Gastroesophageal sphincter (tissue), 4 donors: ENCODE measurements around the gene PTPN1. TPM values are rescaled to one million over a fixed set of nuclear protein-coding genes. Genes with fewer than 3 reads are reported as not detected.

ENCODE experiments used
- ATAC-seq: fragments of 150-250 bp; one replicate; pipeline ENCODE4 v1.9.1; 2016; ENCODE audit warnings: mild to moderate bottlenecking, moderate library complexity
- H3K27ac ChIP-seq, 4 donors: fragments of 200-600 bp; sonication (generic) in 3 of 4; 1 replicate in 3 of 4; 2 replicates in 1 of 4; pipeline ENCODE4 v1.5.1; 2016 to 2019
- H3K27me3 ChIP-seq: fragments of 200-600 bp; sonication (generic); one replicate; pipeline ENCODE4 v1.5.1; 2019
- H3K36me3 ChIP-seq, 2 donors: fragments of 200-600 bp; sonication (generic); one replicate each; pipeline ENCODE4 v1.5.1; 2019; ENCODE audit warnings: control low read depth in 1 of 2
- H3K4me1 ChIP-seq, 3 donors: fragments of 200-600 bp; sonication (generic); 1 replicate in 2 of 3; 2 replicates in 1 of 3; pipeline ENCODE4 v1.5.1; 2016 to 2019; ENCODE audit warnings: control low read depth in 2 of 3
- H3K4me3 ChIP-seq, 2 donors: fragments of 200-600 bp; sonication (generic); one replicate each; pipeline ENCODE4 v1.5.1; 2019; ENCODE audit warnings: mild to moderate bottlenecking in 1 of 2, moderate library complexity in 1 of 2
- H3K9me3 ChIP-seq, 3 donors: fragments of 200-600 bp; sonication (generic); one replicate each; pipeline ENCODE4 v1.5.1; 2017 to 2019; ENCODE audit warnings: control low read depth in 2 of 3
- CTCF ChIP-seq, 4 experiments: fragments of 200-600 bp in 2 of 4; fragments of 450-650 bp in 2 of 4; sonication (generic) in 1 of 4; IDR thresholded peaks; one replicate each; pipeline ENCODE4 v1.5.1; 2017 to 2019; ENCODE audit warnings: antibody characterized with exemption in 4 of 4, mild to moderate bottlenecking in 2 of 4, moderate library complexity in 2 of 4
- EP300 ChIP-seq: sonication (generic); formaldehyde crosslinking; IDR thresholded peaks from one replicate; pipeline ENCODE4 v1.6.1; 2017; ENCODE audit warnings: antibody characterized with exemption, mild to moderate bottlenecking
- POLR2A ChIP-seq, 2 donors: fragments of 450-650 bp; IDR thresholded peaks; one replicate each; pipeline ENCODE4 v1.6.1; 2017; ENCODE audit warnings: antibody characterized with exemption in 2 of 2, mild to moderate bottlenecking in 2 of 2, moderate library complexity in 1 of 2
- POLR2AphosphoS5 ChIP-seq: sonication (generic); formaldehyde crosslinking; IDR thresholded peaks from one replicate; pipeline ENCODE4 v1.6.1; 2017; ENCODE audit warnings: antibody characterized with exemption
- WGBS, 2 donors: methylation state at CpG; one replicate each; pipeline ENCODE4 v1.1.5; 2018; ENCODE audit warnings: low coverage in 1 of 2; 5-methylcytosine and 5-hydroxymethylcytosine counted together
- total RNA-seq, 4 donors: library from RNA; depleted of rRNA; stranded (reverse); fragments of >200 nt; gene quantifications; one replicate each; pipeline ENCODE4 v1.1.0, GENCODE V29; 2016

PTPN1 gene
- total RNA-seq, 4 donors from 2014 or later = 27.6 to 43.6 (median 38.4) TPM

GRCh38 chr20:50496773-50497385 is 13.3 kb upstream of the PTPN1 start:
- no peak overlapping the region for H3K27ac ChIP-seq
- no peaks in the 10 kb centered on the region for H3K27me3 ChIP-seq
- H3K4me3 ChIP-seq = no peak overlapping the region
- 73% methylated on average over 5 of the region's 5 CpGs; no CpG with 5 or more reads in 1 of the 2 donors for WGBS, 2 donors
- no peak for ATAC-seq
- H3K4me1 ChIP-seq = no peaks in the 10 kb centered on the region
- no peaks in the 10 kb centered on the region for H3K9me3 ChIP-seq
- no peak for TF ChIP-seq EP300
- no peaks in the 10 kb centered on the region for H3K36me3 ChIP-seq

- Histone ChIP-seq H3K9me3 (no peaks in the 10 kb centered on the region), H3K4me1 (peaks cover 0 to 4% (median 0%) of the 10 kb centered on the region in 3 donors), H3K27me3 (no peaks in the 10 kb centered on the region), H3K4me3 (no peak overlapping the region), H3K36me3 (no peaks in the 10 kb centered on the region), H3K27ac (no peak overlapping the region)
- no peak for ATAC-seq
- 63 to 88% methylated on average over 1 to 3 of the region's 5 CpGs for WGBS, 2 donors
- TF ChIP-seq POLR2AphosphoS5 (no peak), CTCF (IDR thresholded peaks at IDR 0.05) (no peak), EP300 (no peak), POLR2A (IDR thresholded peaks at IDR 0.05) (no peak)
Measured at GRCh38 chr20:50498071-50498776, 12.0 kb upstream of the PTPN1 start.

GRCh38 chr20:50499938-50500337 is 10.2 kb upstream of the PTPN1 start:
- no peak for ATAC-seq
- H3K4me3 ChIP-seq = no peak overlapping the region
- no peak overlapping the region for H3K27ac ChIP-seq
- H3K27me3 ChIP-seq = no peaks in the 10 kb centered on the region
- whole genome bisulfite sequencing, 2 donors = 95 to 100% methylated on average over 2 to 3 of the region's 3 CpGs
- no peaks in the 10 kb centered on the region for H3K9me3 ChIP-seq
- H3K36me3 ChIP-seq = no peaks in the 10 kb centered on the region
- TF ChIP-seq POLR2A (IDR thresholded peaks at IDR 0.05) (no peak), CTCF (IDR thresholded peaks at IDR 0.05) (no peak), EP300 (no peak), POLR2AphosphoS5 (no peak)
- peaks cover 0 to 21% (median 0%) of the 10 kb centered on the region in 3 donors for H3K4me1 ChIP-seq

- Histone ChIP-seq H3K9me3 (no peaks in the 10 kb centered on the region), H3K36me3 (no peaks in the 10 kb centered on the region), H3K27ac (peak overlapping the region in 2 of 4 donors; percentile 30 to 36), H3K4me3 (no peak overlapping the region), H3K4me1 (peaks cover 0 to 23% (median 0%) of the 10 kb centered on the region in 3 donors), H3K27me3 (no peaks in the 10 kb centered on the region)
- 76 to 80% methylated on average over 9 to 12 of the region's 12 CpGs for WGBS, 2 donors
- ATAC-seq = no peak
- no peak for TF ChIP-seq CTCF (IDR thresholded peaks at IDR 0.05)
- TF ChIP-seq EP300 = no peak
- TF ChIP-seq POLR2AphosphoS5 = no peak
- no peak for TF ChIP-seq POLR2A (IDR thresholded peaks at IDR 0.05)
Measured at GRCh38 chr20:50501972-50502745, 8.0 kb upstream of the PTPN1 start.

- ATAC-seq = peak; percentile 43
- no peak overlapping the region for H3K4me3 ChIP-seq
- TF ChIP-seq POLR2A (IDR thresholded peaks at IDR 0.05) = no peak
- peak in 1 of 4 experiments; percentile 24 for TF ChIP-seq CTCF (IDR thresholded peaks at IDR 0.05)
- TF ChIP-seq POLR2AphosphoS5 = no peak
- TF ChIP-seq EP300 = no peak
- no peaks in the 10 kb centered on the region for H3K27me3 ChIP-seq
- 52 to 67% methylated on average over 4 of the region's 4 CpGs for WGBS, 2 donors
- H3K9me3 ChIP-seq = no peaks in the 10 kb centered on the region
- H3K27ac ChIP-seq = peak overlapping the region in 2 of 4 donors; percentile 18 to 43
- no peaks in the 10 kb centered on the region for H3K36me3 ChIP-seq
- peaks cover 0 to 24% (median under 1%) of the 10 kb centered on the region in 3 donors for H3K4me1 ChIP-seq
Measured at GRCh38 chr20:50504231-50504823, 5.9 kb upstream of the PTPN1 start.
